ENCODE data around the gene PCCA.

The PCCA gene

GRCh38 chr13:100340865-100341264 lies 252.0 kb downstream of the PCCA start:
- H3K9me2 ChIP-seq (ENCODE audit: low read depth, low read length), result no peaks in the 10 kb centered on the region
- no peaks in the 10 kb centered on the region for H4K20me1 ChIP-seq (ENCODE audit: insufficient read depth, low read length)
- no peak overlapping the region for H2AFZ ChIP-seq (ENCODE audit: low read length)
- TF ChIP-seq EZH2 (IDR thresholded peaks at IDR 0.05; ENCODE audit: borderline replicate concordance, low read length) (no peak), CTCF (IDR thresholded peaks at IDR 0.05; ENCODE audit: low read length) (no peak)
- no peaks in the 10 kb centered on the region for H3K27me3 ChIP-seq (ENCODE audit: insufficient read depth, low read length)
- no peaks in the 10 kb centered on the region for H3K36me3 ChIP-seq (ENCODE audit: insufficient read depth, low read length)
- H3K27ac ChIP-seq (ENCODE audit: low read depth, low read length, poor library complexity, severe bottlenecking), result no peak overlapping the region
- no peak overlapping the region for H3K4me2 ChIP-seq (ENCODE audit: low read length)
- no peaks in the 10 kb centered on the region for H3K9me3 ChIP-seq (ENCODE audit: low read length)
- no peak overlapping the region for H3K4me3 ChIP-seq (ENCODE audit: low read depth, low read length, poor library complexity, severe bottlenecking)
- H3K4me1 ChIP-seq (ENCODE audit: insufficient read depth, low read length, severe bottlenecking), result no peaks in the 10 kb centered on the region
- H3F3A ChIP-seq (ENCODE audit: insufficient read depth, low read length), result no peaks in the 10 kb centered on the region
- H3K9ac ChIP-seq (ENCODE audit: low read length), result no peak overlapping the region
- H3K79me2 ChIP-seq (ENCODE audit: insufficient read depth, low read length), result no peaks in the 10 kb centered on the region

GRCh38 chr13:100341327-100341726 lies 252.4 kb downstream of the PCCA start:
- Histone ChIP-seq H3K4me2 (ENCODE audit: low read length) (no peak overlapping the region), H3K9me2 (ENCODE audit: low read depth, low read length) (no peaks in the 10 kb centered on the region), H4K20me1 (ENCODE audit: insufficient read depth, low read length) (no peaks in the 10 kb centered on the region), H3K36me3 (ENCODE audit: insufficient read depth, low read length) (no peaks in the 10 kb centered on the region), H3K27me3 (ENCODE audit: insufficient read depth, low read length) (no peaks in the 10 kb centered on the region), H3K4me1 (ENCODE audit: insufficient read depth, low read length, severe bottlenecking) (no peaks in the 10 kb centered on the region), H2AFZ (ENCODE audit: low read length) (no peak overlapping the region), H3K4me3 (ENCODE audit: low read depth, low read length, poor library complexity, severe bottlenecking) (no peak overlapping the region), H3K27ac (ENCODE audit: low read depth, low read length, poor library complexity, severe bottlenecking) (no peak overlapping the region), H3F3A (ENCODE audit: insufficient read depth, low read length) (no peaks in the 10 kb centered on the region), H3K79me2 (ENCODE audit: insufficient read depth, low read length) (no peaks in the 10 kb centered on the region), H3K9ac (ENCODE audit: low read length) (no peak overlapping the region), H3K9me3 (ENCODE audit: low read length) (no peaks in the 10 kb centered on the region)
- TF ChIP-seq CTCF (IDR thresholded peaks at IDR 0.05; ENCODE audit: low read length), result no peak
- TF ChIP-seq EZH2 (IDR thresholded peaks at IDR 0.05; ENCODE audit: borderline replicate concordance, low read length), result no peak

- no peaks in the 10 kb centered on the region for H3K9me2 ChIP-seq (ENCODE audit: low read depth, low read length)
- TF ChIP-seq EZH2 (IDR thresholded peaks at IDR 0.05; ENCODE audit: borderline replicate concordance, low read length), result no peak
- no peak for TF ChIP-seq CTCF (IDR thresholded peaks at IDR 0.05; ENCODE audit: low read length)
- no peak overlapping the region for H3K4me2 ChIP-seq (ENCODE audit: low read length)
- no peak overlapping the region for H2AFZ ChIP-seq (ENCODE audit: low read length)
- H4K20me1 ChIP-seq (ENCODE audit: insufficient read depth, low read length), result no peaks in the 10 kb centered on the region
- no peaks in the 10 kb centered on the region for H3K27me3 ChIP-seq (ENCODE audit: insufficient read depth, low read length)
- H3K4me1 ChIP-seq (ENCODE audit: insufficient read depth, low read length, severe bottlenecking), result no peaks in the 10 kb centered on the region
- H3F3A ChIP-seq (ENCODE audit: insufficient read depth, low read length), result no peaks in the 10 kb centered on the region
- no peaks in the 10 kb centered on the region for H3K36me3 ChIP-seq (ENCODE audit: insufficient read depth, low read length)
- no peak overlapping the region for H3K4me3 ChIP-seq (ENCODE audit: low read depth, low read length, poor library complexity, severe bottlenecking)
- H3K79me2 ChIP-seq (ENCODE audit: insufficient read depth, low read length), result no peaks in the 10 kb centered on the region
- H3K9ac ChIP-seq (ENCODE audit: low read length), result no peak overlapping the region
- H3K9me3 ChIP-seq (ENCODE audit: low read length), result no peaks in the 10 kb centered on the region
- no peak overlapping the region for H3K27ac ChIP-seq (ENCODE audit: low read depth, low read length, poor library complexity, severe bottlenecking)
Measured at GRCh38 chr13:100344544-100344943, 255.7 kb downstream of the PCCA start.

All from OCI-LY1 (cell line).